Mesenchymal stem cell (in vitro differentiated cells and primary cell): ENCODE results near the gene LIPE.
A peak's percentile ranks its signal among the peaks of the same experiment; 100 is the strongest.

Experiments
- DNase-seq: peaks from one replicate; pipeline ENCODE4 v3.0.0-alpha.2; 2013
- H2AFZ ChIP-seq: one replicate; pipeline ENCODE4 v1.6.1; 2013; ENCODE audit warnings: low read depth, mild to moderate bottlenecking, control low read depth, inconsistent platforms, low read length, moderate library complexity
- H2AK5ac ChIP-seq: 2 replicates; pipeline ENCODE4 v1.6.1; 2013; ENCODE audit warnings: low read length, moderate library complexity, mild to moderate bottlenecking, inconsistent platforms; ENCODE audit not compliant: severe bottlenecking
- H2BK120ac ChIP-seq: one replicate; pipeline ENCODE4 v1.6.1; 2013; ENCODE audit warnings: low read depth, mild to moderate bottlenecking, inconsistent platforms, low read length, moderate library complexity
- H2BK12ac ChIP-seq, 2 experiments: one replicate each; pipeline ENCODE4 v1.6.1; 2013; ENCODE audit warnings: inconsistent platforms in 2 of 2, low read length in 2 of 2, mild to moderate bottlenecking in 2 of 2, moderate library complexity in 2 of 2, control low read depth in 1 of 2
- H2BK15ac ChIP-seq: one replicate; pipeline ENCODE4 v1.6.1; 2013; ENCODE audit warnings: mild to moderate bottlenecking, low read depth, inconsistent platforms; ENCODE audit not compliant: poor library complexity, severe bottlenecking
- H2BK5ac ChIP-seq: 2 replicates; pipeline ENCODE4 v1.6.1; 2013; ENCODE audit warnings: low read depth, mild to moderate bottlenecking, low read length, control low read depth, inconsistent platforms; ENCODE audit not compliant: poor library complexity, severe bottlenecking
- H3K14ac ChIP-seq, 2 experiments: one replicate each; pipeline ENCODE4 v1.6.1; 2013; ENCODE audit warnings: inconsistent platforms in 2 of 2, low read length in 2 of 2, control low read depth in 1 of 2, mild to moderate bottlenecking in 1 of 2, moderate library complexity in 1 of 2
- H3K18ac ChIP-seq, 2 experiments: one replicate each; pipeline ENCODE4 v1.6.1; 2013; ENCODE audit warnings: inconsistent platforms in 2 of 2, low read length in 2 of 2, control low read depth in 1 of 2, low read depth in 1 of 2, mild to moderate bottlenecking in 1 of 2
- H3K23ac ChIP-seq, 2 experiments: one replicate each; pipeline ENCODE4 v1.6.1; 2013; ENCODE audit warnings: inconsistent platforms in 2 of 2, low read length in 2 of 2, mild to moderate bottlenecking in 2 of 2, moderate library complexity in 2 of 2, control low read depth in 1 of 2
- H3K27ac ChIP-seq: 2 replicates; pipeline ENCODE4 v1.5.1; 2013; ENCODE audit warnings: mild to moderate bottlenecking, moderate library complexity, low read length, control low read depth, inconsistent platforms; ENCODE audit not compliant: poor library complexity, severe bottlenecking
- H3K27me3 ChIP-seq, 2 experiments: 2 replicates each; pipeline versions ENCODE4 v1.6.1 to v1.7.0; 2013; ENCODE audit warnings: low read length in 2 of 2, mild to moderate bottlenecking in 2 of 2, moderate library complexity in 2 of 2, control low read depth in 1 of 2, inconsistent platforms in 1 of 2; ENCODE audit not compliant: control insufficient read depth in 1 of 2, insufficient read depth in 1 of 2
- H3K36me3 ChIP-seq, 2 experiments: 2 replicates each; pipeline versions ENCODE4 v1.6.1 to v1.7.0; 2013; ENCODE audit warnings: low read length in 2 of 2, control low read depth in 1 of 2, inconsistent platforms in 1 of 2, low read depth in 1 of 2, mild to moderate bottlenecking in 1 of 2; ENCODE audit not compliant: insufficient read depth in 2 of 2, control insufficient read depth in 1 of 2
- H3K4ac ChIP-seq, 2 experiments: one replicate each; pipeline ENCODE4 v1.6.1; 2013; ENCODE audit warnings: inconsistent platforms in 2 of 2, low read length in 2 of 2, mild to moderate bottlenecking in 2 of 2, moderate library complexity in 2 of 2, control low read depth in 1 of 2, low read depth in 1 of 2
- H3K4me1 ChIP-seq: 2 replicates; pipeline ENCODE4 v1.6.1; 2013; ENCODE audit warnings: low read depth, low read length, control low read depth; ENCODE audit not compliant: control insufficient read depth, insufficient read depth
- H3K4me2 ChIP-seq: 2 replicates; pipeline ENCODE4 v1.6.1; 2013; ENCODE audit warnings: low read length, mild to moderate bottlenecking, inconsistent platforms; ENCODE audit not compliant: poor library complexity, severe bottlenecking
- H3K4me3 ChIP-seq, 2 experiments: 2 replicates each; pipeline versions ENCODE4 v1.5.1 to v1.7.0; 2013; ENCODE audit warnings: low read length in 2 of 2, mild to moderate bottlenecking in 2 of 2, control low read depth in 1 of 2, low read depth in 1 of 2; ENCODE audit not compliant: insufficient read depth in 1 of 2
- H3K79me1 ChIP-seq: replicated peaks from 2 replicates; pipeline ENCODE4 v1.6.1; 2013; ENCODE audit warnings: mild to moderate bottlenecking, control low read depth, low read length, inconsistent platforms; ENCODE audit not compliant: poor library complexity, severe bottlenecking
- H3K9ac ChIP-seq: 2 replicates; pipeline ENCODE4 v1.7.0; 2013; ENCODE audit warnings: mild to moderate bottlenecking, low read length, moderate library complexity
- H3K9me3 ChIP-seq: 2 replicates; pipeline ENCODE4 v1.7.0; 2013; ENCODE audit warnings: mild to moderate bottlenecking, low read length; ENCODE audit not compliant: control insufficient read depth
- H4K8ac ChIP-seq: one replicate; pipeline ENCODE4 v1.6.1; 2013; ENCODE audit warnings: inconsistent platforms, mild to moderate bottlenecking, low read length, moderate library complexity
- H4K91ac ChIP-seq: one replicate; pipeline ENCODE4 v1.6.1; 2013; ENCODE audit warnings: mild to moderate bottlenecking, low read length, inconsistent platforms
- WGBS: methylation state at CpG from one replicate; pipeline ENCODE4 v1.1.7; 2013; ENCODE audit warnings: mixed read lengths; 5-methylcytosine and 5-hydroxymethylcytosine counted together

LIPE gene

GRCh38 chr19:42445948-42446347 lies 18.8 kb upstream of the LIPE start:
- H3K4ac ChIP-seq: no peak overlapping the region
- H3K23ac ChIP-seq: no peak overlapping the region
- H3K4me2 ChIP-seq: no peak overlapping the region
- no peak overlapping the region for H3K27ac ChIP-seq
- H2BK5ac ChIP-seq: no peak overlapping the region
- H2BK12ac ChIP-seq: no peak overlapping the region
- no peak overlapping the region for H3K9ac ChIP-seq
- H3K4me1 ChIP-seq: no peaks in the 10 kb centered on the region
- H3K27me3 ChIP-seq: peaks cover 36 to 55% of the 10 kb centered on the region in 2 experiments
- H3K18ac ChIP-seq: no peak overlapping the region
- no peak overlapping the region for H3K14ac ChIP-seq
- H3K36me3 ChIP-seq: no peaks in the 10 kb centered on the region
- H2BK15ac ChIP-seq: no peak overlapping the region
- 91% methylated on average over 7 of the region's 7 CpGs for WGBS
- no peak overlapping the region for H2AK5ac ChIP-seq
- no peak overlapping the region for H2BK120ac ChIP-seq
- H3K79me1 ChIP-seq: no peaks in the 10 kb centered on the region
- no peak overlapping the region for H4K91ac ChIP-seq
- no peak for DNase-seq
- H3K4me3 ChIP-seq: no peak overlapping the region
- H3K9me3 ChIP-seq: no peaks in the 10 kb centered on the region
- no peak overlapping the region for H2AFZ ChIP-seq
- no peak overlapping the region for H4K8ac ChIP-seq

- H3K14ac ChIP-seq: no peak overlapping the region
- H2BK15ac ChIP-seq: no peak overlapping the region
- no peak overlapping the region for H2AK5ac ChIP-seq
- no peaks in the 10 kb centered on the region for H3K79me1 ChIP-seq
- no peak overlapping the region for H3K23ac ChIP-seq
- H3K27me3 ChIP-seq: peaks cover 37 to 47% of the 10 kb centered on the region in 2 experiments
- no peak overlapping the region for H3K27ac ChIP-seq
- no peak overlapping the region for H4K8ac ChIP-seq
- H2AFZ ChIP-seq: no peak overlapping the region
- H3K4me3 ChIP-seq: no peak overlapping the region
- H3K36me3 ChIP-seq: no peaks in the 10 kb centered on the region
- no peak for DNase-seq
- no peak overlapping the region for H3K4ac ChIP-seq
- H3K9me3 ChIP-seq: no peaks in the 10 kb centered on the region
- H3K4me1 ChIP-seq: no peaks in the 10 kb centered on the region
- H2BK12ac ChIP-seq: no peak overlapping the region
- no peak overlapping the region for H2BK5ac ChIP-seq
- no peak overlapping the region for H4K91ac ChIP-seq
- H3K4me2 ChIP-seq: no peak overlapping the region
- WGBS: 78% methylated on average over 4 of the region's 4 CpGs
- H3K18ac ChIP-seq: no peak overlapping the region
- no peak overlapping the region for H2BK120ac ChIP-seq
- H3K9ac ChIP-seq: no peak overlapping the region
Observed at GRCh38 chr19:42443944-42444398, 16.8 kb upstream of the LIPE start.

- Histone ChIP-seq H3K79me1 (no peaks in the 10 kb centered on the region), H2AK5ac (no peak within 1 kb of the TSS), H3K27me3 (peaks cover 37 to 47% of the 10 kb centered on the region in 2 experiments), H3K18ac (no peak within 1 kb of the TSS), H4K8ac (no peak within 1 kb of the TSS), H2BK15ac (no peak within 1 kb of the TSS), H3K9ac (no peak within 1 kb of the TSS), H3K27ac (no peak within 1 kb of the TSS), H2BK5ac (no peak within 1 kb of the TSS), H2BK120ac (no peak within 1 kb of the TSS), H4K91ac (no peak within 1 kb of the TSS), H3K4me2 (no peak within 1 kb of the TSS), H3K4me3 (peak within 1 kb of the TSS in 1 of 2 experiments; percentile 8), H2AFZ (no peak within 1 kb of the TSS), H2BK12ac (no peak within 1 kb of the TSS), H3K4ac (no peak within 1 kb of the TSS), H3K23ac (no peak within 1 kb of the TSS), H3K4me1 (no peaks in the 10 kb centered on the region), H3K9me3 (no peaks in the 10 kb centered on the region), H3K36me3 (no peaks in the 10 kb centered on the region), H3K14ac (no peak within 1 kb of the TSS)
- WGBS: 90% methylated on average over 7 of the region's 7 CpGs
- no peak for DNase-seq
Observed at GRCh38 chr19:42442833-42443232, 15.6 kb upstream of the LIPE start, which contains the start of gene CXCL17. Gene CXCL17, minus strand, starts transcription at chr19:42442946. Its CDS starts 114 bp downstream, at chr19:42442832.

GRCh38 chr19:42441049-42441445 lies 13.9 kb upstream of the LIPE start:
- H3K18ac ChIP-seq: no peak overlapping the region
- no peak overlapping the region for H3K23ac ChIP-seq
- H3K9ac ChIP-seq: no peak overlapping the region
- H3K4me2 ChIP-seq: no peak overlapping the region
- 85% methylated on average over 2 of the region's 2 CpGs for WGBS
- no peak for DNase-seq
- H3K9me3 ChIP-seq: no peaks in the 10 kb centered on the region
- no peak overlapping the region for H2BK5ac ChIP-seq
- no peak overlapping the region for H3K4ac ChIP-seq
- H3K4me3 ChIP-seq: no peak overlapping the region
- H4K8ac ChIP-seq: no peak overlapping the region
- no peaks in the 10 kb centered on the region for H3K36me3 ChIP-seq
- H2BK15ac ChIP-seq: no peak overlapping the region
- no peaks in the 10 kb centered on the region for H3K4me1 ChIP-seq
- no peak overlapping the region for H3K14ac ChIP-seq
- no peak overlapping the region for H2AFZ ChIP-seq
- H3K27me3 ChIP-seq: peaks cover 37 to 47% of the 10 kb centered on the region in 2 experiments
- H2BK12ac ChIP-seq: no peak overlapping the region
- H2AK5ac ChIP-seq: no peak overlapping the region
- no peak overlapping the region for H4K91ac ChIP-seq
- H2BK120ac ChIP-seq: no peak overlapping the region
- no peak overlapping the region for H3K27ac ChIP-seq
- no peaks in the 10 kb centered on the region for H3K79me1 ChIP-seq
